Measurements from ENCODE around the gene ALPI. TPM values are rescaled to one million over a fixed set of nuclear protein-coding genes. Genes with fewer than 3 reads are reported as not detected.
A peak's percentile ranks its signal among the peaks of the same experiment; 100 is the strongest.

ALPI gene
- total and polyA plus RNA-seq, 12 donors, result not detected

DNA sequence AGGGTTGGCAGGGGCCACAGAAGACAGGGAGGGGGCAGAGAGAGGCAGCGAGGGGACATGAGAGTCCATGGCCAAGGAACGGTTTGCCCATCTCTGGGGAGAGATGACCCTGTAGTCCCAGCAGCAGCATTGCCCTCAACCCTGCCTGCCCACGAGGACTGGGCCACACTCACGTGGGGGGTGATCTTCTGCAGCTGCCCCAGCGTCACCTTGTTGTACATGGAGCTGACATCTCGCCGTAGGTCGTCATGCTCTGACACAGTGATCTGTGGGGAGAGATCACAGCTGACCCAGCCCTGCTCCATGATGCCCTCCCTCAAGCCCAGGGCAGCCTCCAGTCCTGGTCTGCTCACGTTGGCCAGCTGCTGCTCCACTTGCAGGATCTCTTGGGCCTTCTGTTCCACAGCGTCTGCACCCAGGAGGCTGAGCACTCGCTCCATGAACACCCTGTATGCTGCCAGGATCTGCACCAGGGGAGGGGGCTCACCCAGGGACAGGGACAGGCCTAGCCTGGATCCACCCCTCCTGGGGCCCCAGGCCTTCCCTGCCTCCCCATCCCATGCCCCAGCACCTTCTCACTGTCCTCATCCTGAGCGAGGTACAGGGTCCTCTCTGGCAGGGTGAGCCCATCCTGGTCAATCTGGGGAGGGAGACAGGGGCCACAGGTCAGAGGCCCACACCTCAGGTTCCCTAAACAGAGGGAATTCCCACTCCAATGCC is 28.8 kb downstream of the ALPI start:
- H3K4me3 ChIP-seq, result no peak overlapping the region
- H3K36me3 ChIP-seq, result no peaks in the 10 kb centered on the region
- H3K9me3 ChIP-seq, result no peaks in the 10 kb centered on the region
- TF ChIP-seq, protein P1, sequence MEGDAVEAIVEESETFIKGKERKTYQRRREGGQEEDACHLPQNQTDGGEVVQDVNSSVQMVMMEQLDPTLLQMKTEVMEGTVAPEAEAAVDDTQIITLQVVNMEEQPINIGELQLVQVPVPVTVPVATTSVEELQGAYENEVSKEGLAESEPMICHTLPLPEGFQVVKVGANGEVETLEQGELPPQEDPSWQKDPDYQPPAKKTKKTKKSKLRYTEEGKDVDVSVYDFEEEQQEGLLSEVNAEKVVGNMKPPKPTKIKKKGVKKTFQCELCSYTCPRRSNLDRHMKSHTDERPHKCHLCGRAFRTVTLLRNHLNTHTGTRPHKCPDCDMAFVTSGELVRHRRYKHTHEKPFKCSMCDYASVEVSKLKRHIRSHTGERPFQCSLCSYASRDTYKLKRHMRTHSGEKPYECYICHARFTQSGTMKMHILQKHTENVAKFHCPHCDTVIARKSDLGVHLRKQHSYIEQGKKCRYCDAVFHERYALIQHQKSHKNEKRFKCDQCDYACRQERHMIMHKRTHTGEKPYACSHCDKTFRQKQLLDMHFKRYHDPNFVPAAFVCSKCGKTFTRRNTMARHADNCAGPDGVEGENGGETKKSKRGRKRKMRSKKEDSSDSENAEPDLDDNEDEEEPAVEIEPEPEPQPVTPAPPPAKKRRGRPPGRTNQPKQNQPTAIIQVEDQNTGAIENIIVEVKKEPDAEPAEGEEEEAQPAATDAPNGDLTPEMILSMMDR (IDR thresholded peaks at IDR 0.05), result no peak
- WGBS, 2 donors, result 74 to 84% methylated on average over 12 of the region's 12 CpGs
- no peak overlapping the region for H3K27ac ChIP-seq
- intact Hi-C loops (cut with DNase I), result no loop called here
- peaks cover 0 to 18% (median 11%) of the 10 kb centered on the region in 9 donors for H3K4me1 ChIP-seq
- ATAC-seq (no peak), DNase-seq (no peak)
- H3K27me3 ChIP-seq, result peaks cover 25 to 93% (median 75%) of the 10 kb centered on the region in 7 donors

DNA sequence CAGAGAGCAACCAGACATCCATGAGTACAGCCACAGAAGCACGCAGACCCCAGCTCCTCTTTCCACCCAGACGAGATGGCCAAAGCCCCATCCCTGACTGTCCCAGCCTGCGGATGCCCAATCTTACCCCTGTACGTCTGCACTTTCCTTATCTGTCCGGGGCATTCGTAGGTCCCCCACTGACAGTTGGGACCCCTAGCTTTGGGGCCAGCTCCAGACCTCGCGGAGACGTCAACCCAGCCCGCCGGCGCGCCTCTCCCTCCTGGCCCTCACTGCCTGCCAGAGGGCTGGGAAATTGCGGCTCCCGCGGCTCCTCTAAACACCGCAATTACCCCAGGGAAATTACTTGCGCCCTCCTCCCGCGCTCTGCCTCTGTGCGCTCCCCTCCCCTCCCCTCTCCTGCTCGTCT is 29.4 kb downstream of the ALPI start:
- WGBS, 2 donors, result 5 to 9% methylated on average over 22 of the region's 22 CpGs
- intact Hi-C loops (cut with DNase I), result no loop called here
- Histone ChIP-seq H3K4me3 (no peak overlapping the region), H3K4me1 (peaks cover 0 to 18% (median 11%) of the 10 kb centered on the region in 9 donors), H3K9me3 (no peaks in the 10 kb centered on the region), H3K27ac (no peak overlapping the region), H3K27me3 (peaks cover 25 to 95% (median 77%) of the 10 kb centered on the region in 7 donors), H3K36me3 (no peaks in the 10 kb centered on the region)
- DNase-seq (no peak), ATAC-seq (no peak)
- TF ChIP-seq, protein P1 (IDR thresholded peaks at IDR 0.05), result no peak

DNA sequence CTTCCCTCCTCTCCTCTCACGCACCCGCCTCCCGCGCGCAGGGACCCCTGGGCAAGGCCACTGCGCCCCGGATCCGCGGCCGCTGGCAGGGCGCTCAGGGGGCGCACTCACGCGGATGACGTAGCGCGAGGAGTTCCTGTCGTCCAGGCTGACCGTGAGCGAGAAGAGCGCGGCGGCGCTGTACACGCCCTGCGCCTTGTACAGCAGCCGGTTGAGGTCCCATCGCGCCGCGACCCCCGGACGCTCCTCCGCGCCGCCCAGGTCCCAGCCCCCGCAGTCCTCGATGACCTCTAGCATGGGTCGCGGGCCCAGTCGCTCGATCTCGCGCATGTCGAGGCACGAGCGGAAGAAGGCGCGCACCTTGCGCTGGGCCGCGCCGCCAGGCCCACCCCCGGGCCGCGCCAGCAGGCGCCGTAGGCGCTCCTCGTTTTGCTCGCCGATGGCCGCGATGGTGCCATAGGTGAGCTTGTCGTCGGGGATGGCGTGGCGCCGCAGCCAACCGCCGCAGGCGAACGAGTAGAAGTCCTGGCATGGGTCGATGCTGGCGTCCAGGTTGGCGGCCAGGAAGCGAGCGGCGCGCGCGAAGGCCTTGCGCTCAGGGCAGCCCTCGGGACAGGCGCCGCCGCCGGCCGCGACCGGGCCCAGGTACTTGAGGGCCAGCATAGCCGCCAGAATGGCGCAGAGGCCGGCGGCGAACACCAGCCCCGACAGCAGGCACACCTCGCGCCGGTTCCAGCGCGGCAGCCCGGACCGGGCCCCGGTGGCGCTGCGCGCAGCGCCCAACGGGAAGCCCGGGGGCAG is 30.0 kb downstream of the ALPI start:
- H3K4me3 ChIP-seq, result no peak overlapping the region
- H3K4me1 ChIP-seq, result peaks cover 0 to 18% (median 11%) of the 10 kb centered on the region in 9 donors
- 2 to 4% methylated on average over 106 to 111 of the region's 111 CpGs for WGBS, 2 donors
- no peak for ATAC-seq
- no peaks in the 10 kb centered on the region for H3K36me3 ChIP-seq
- no peak overlapping the region for H3K27ac ChIP-seq
- peaks cover 25 to 93% (median 73%) of the 10 kb centered on the region in 7 donors for H3K27me3 ChIP-seq
- DNase-seq, result no peak
- TF ChIP-seq, protein P1 (IDR thresholded peaks at IDR 0.05), result no peak
- intact Hi-C loops (cut with DNase I), result no loop called here
- H3K9me3 ChIP-seq, result no peaks in the 10 kb centered on the region

DNA sequence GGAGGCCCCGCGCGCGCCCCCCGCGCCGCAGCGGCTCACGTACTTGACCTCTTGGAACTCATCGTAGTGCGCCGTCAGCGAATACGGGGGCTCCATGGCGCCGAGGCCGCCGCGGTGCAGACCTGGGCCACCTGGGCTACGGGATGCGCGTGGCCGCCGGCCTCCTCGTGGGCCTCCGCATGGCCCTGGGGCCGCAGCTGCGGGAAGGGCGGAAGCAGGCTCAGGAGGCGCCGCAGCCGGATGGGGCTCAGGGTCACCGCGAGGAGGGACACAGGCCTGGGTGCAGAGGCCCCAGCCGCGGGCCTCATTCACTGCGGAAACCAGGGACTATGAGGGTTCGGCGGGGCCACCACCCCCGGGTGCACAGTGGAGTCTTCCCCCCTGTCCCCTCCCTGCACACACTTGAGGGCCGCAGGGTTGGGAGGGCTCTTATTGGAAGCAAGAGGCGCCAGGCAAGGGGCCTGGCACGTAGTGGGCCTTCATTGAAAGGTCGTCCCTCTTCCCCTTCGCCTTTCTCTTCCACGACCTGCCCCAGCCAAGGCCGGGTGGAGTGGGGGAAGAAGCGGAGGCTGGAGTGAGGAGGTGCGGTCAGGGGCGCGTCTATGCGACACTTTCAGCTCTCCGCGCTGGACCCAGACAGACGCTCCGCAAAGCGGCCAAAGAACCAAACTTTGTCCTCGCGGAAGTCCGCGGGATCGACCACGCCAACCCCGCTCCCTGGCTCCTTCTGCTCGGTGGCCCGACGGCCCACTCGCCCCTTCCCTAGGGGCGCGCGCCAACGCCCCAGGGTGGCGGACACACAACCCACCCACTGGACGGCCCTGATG is 30.8 kb downstream of the ALPI start:
- TF ChIP-seq, protein P1 (IDR thresholded peaks at IDR 0.05), result no peak
- H3K27me3 ChIP-seq, result peaks cover 25 to 85% (median 71%) of the 10 kb centered on the region in 7 donors
- H3K4me1 ChIP-seq, result peaks cover 0 to 18% (median 11%) of the 10 kb centered on the region in 9 donors
- WGBS, 2 donors, result 2 to 3% methylated on average over 74 of the region's 74 CpGs
- H3K27ac ChIP-seq, result no peak overlapping the region
- no peaks in the 10 kb centered on the region for H3K36me3 ChIP-seq
- no peaks in the 10 kb centered on the region for H3K9me3 ChIP-seq
- intact Hi-C loops (cut with DNase I), result no loop called here
- H3K4me3 ChIP-seq, result peak overlapping the region in 2 of 10 donors; percentile 9 to 17
- DNase-seq, result no peak
- no peak for ATAC-seq

Measured in heart right ventricle (tissue), 16 donors.